ENCODE data around the gene CDHR1. TPM values are rescaled to one million over a fixed set of nuclear protein-coding genes. Genes with fewer than 3 reads are reported as not detected.

CDHR1 gene
- total RNA-seq, 4 donors from 2014 or later = under 0.01 to 0.17 (median 0.06) TPM; not detected in 1

DNA sequence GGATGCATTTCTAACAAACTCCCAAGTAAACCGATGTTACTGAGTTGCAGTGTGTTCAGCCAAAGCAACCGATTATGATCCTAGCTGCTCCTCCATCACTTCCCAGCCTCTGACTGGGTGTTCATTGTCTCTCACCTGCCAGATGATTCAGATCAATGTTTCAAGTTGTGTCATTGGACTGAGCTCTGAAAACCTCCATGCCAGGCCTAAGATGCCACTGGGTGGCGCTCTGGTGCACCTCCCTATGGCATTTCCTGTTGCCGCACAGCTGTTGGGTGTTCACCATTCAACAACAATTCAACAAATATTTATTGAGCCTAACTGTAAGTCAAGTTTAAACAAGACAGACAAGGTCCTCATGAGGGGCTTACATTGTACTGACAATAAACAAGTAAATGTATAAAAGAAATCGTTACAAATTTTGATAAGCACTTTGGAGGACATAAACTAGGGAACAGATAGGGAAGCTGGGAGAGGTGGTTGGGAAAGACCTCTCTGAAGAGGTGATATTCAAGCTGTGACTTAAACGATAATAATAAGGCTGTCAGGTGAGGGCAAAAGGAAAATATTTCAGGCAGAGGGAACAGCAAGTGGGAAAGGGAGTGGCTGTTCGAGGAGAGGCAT lies 73.3 kb downstream of the CDHR1 start:
- Histone ChIP-seq H3K27me3 (peaks cover 0 to 39% (median 0%) of the 10 kb centered on the region in 4 donors), H3K27ac (replicated peaks in 1 of 4) (no peak overlapping the region), H3K4me1 (peaks cover 0 to 5% (median 4%) of the 10 kb centered on the region in 4 donors), H3K4me3 (no peak overlapping the region), H3K36me3 (no peaks in the 10 kb centered on the region), H3K9me3 (no peaks in the 10 kb centered on the region)
- 54% methylated on average over 7 of the region's 7 CpGs for WGBS
- intact Hi-C loops (cut with DNase I) = loop anchor here (5.0 kb wide), 1 partner anchor 85 kb away; no protein-coding TSS in a partner anchor
- no peak for DNase-seq (ENCODE audit: extremely low spot score)
- TF ChIP-seq POLR2AphosphoS5 (IDR thresholded peaks at IDR 0.05) = no peak
- TF ChIP-seq, protein P1, sequence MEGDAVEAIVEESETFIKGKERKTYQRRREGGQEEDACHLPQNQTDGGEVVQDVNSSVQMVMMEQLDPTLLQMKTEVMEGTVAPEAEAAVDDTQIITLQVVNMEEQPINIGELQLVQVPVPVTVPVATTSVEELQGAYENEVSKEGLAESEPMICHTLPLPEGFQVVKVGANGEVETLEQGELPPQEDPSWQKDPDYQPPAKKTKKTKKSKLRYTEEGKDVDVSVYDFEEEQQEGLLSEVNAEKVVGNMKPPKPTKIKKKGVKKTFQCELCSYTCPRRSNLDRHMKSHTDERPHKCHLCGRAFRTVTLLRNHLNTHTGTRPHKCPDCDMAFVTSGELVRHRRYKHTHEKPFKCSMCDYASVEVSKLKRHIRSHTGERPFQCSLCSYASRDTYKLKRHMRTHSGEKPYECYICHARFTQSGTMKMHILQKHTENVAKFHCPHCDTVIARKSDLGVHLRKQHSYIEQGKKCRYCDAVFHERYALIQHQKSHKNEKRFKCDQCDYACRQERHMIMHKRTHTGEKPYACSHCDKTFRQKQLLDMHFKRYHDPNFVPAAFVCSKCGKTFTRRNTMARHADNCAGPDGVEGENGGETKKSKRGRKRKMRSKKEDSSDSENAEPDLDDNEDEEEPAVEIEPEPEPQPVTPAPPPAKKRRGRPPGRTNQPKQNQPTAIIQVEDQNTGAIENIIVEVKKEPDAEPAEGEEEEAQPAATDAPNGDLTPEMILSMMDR (IDR thresholded peaks at IDR 0.05) = peak in 2 of 3 experiments; percentile 18 to 21

DNA sequence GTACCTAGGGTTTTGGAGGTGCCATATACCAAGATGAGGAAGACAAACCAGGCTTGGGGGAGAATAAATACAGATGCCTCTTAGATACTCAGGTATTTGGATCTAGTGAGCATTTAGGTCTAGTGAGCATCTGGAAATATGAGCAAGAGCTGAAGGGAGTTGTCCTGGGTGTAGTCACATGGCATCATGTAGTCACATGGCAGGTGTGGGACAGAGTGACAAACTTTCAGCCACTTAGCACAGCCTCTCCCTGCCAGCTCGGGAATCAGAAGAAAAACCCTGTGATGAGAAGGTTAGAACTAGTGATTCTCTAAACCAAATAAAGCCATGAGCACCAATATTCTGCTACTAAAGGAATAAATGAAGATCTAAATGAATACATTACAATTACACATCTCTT lies 74.8 kb downstream of the CDHR1 start:
- no peak overlapping the region for H3K4me3 ChIP-seq
- DNase-seq (ENCODE audit: extremely low spot score) = no peak
- H3K27ac ChIP-seq (replicated peaks in 1 of 4) = no peak overlapping the region
- H3K4me1 ChIP-seq = peaks cover 0 to 5% (median 4%) of the 10 kb centered on the region in 4 donors
- peaks cover 0 to 36% (median 0%) of the 10 kb centered on the region in 4 donors for H3K27me3 ChIP-seq
- H3K36me3 ChIP-seq = no peaks in the 10 kb centered on the region
- intact Hi-C loops (cut with DNase I) = loop anchor here (5.0 kb wide), 1 partner anchor 83 kb away; no protein-coding TSS in a partner anchor
- no peaks in the 10 kb centered on the region for H3K9me3 ChIP-seq
- TF ChIP-seq POLR2AphosphoS5 (IDR thresholded peaks at IDR 0.05) = no peak
- WGBS = 93% methylated on average over 1 of the region's 1 CpG

Other genes starting within 250 kb of the CDHR1 start
- gene GHITM, start 55.0 kb upstream of the CDHR1 start, total RNA-seq = 100 to 1,000 TPM; 145 to 161 (median 154) TPM
- not detected for gene GPR15LG, start 20.7 kb upstream of the CDHR1 start, total RNA-seq
- under 1 TPM in 1 of 4 donors, not detected in 3; 0.19 TPM for gene LRIT2, start 31.0 kb downstream of the CDHR1 start, total RNA-seq
- gene LRIT1, start 47.0 kb downstream of the CDHR1 start, total RNA-seq = not detected
- gene RGR, start 50.5 kb downstream of the CDHR1 start, total RNA-seq = 1 to 10 TPM in 2 of 4 donors, under 1 TPM in 1, not detected in 1; 0.33 to 2.5 (median 1.4) TPM
- 10 to 100 TPM; 60.5 to 80.6 (median 63.1) TPM for gene CCSER2, start 134.1 kb downstream of the CDHR1 start, total RNA-seq

Data from esophagus muscularis mucosa (tissue), 4 donors.